Subcutaneous abdominal adipose tissue (tissue), 5 donors: ENCODE measurements around the gene THSD1.

Experiments used
- H3K27ac ChIP-seq: one replicate; pipeline ENCODE4 v1.7.0; 2013; ENCODE audit warnings: low read depth, mild to moderate bottlenecking, inconsistent platforms, low read length, moderate library complexity
- H3K27me3 ChIP-seq, 5 donors: one replicate each; pipeline ENCODE4 v1.7.0; 2013; ENCODE audit warnings: low read length in 5 of 5, inconsistent platforms in 1 of 5; ENCODE audit not compliant: control insufficient read depth in 5 of 5, insufficient read depth in 4 of 5
- H3K36me3 ChIP-seq, 5 donors: one replicate each; pipeline ENCODE4 v1.7.0; 2013; ENCODE audit warnings: low read length in 5 of 5; ENCODE audit not compliant: control insufficient read depth in 5 of 5, insufficient read depth in 5 of 5
- H3K4me1 ChIP-seq, 5 donors: one replicate each; pipeline ENCODE4 v1.7.0; 2013; ENCODE audit warnings: low read length in 5 of 5, mild to moderate bottlenecking in 3 of 5, moderate library complexity in 1 of 5; ENCODE audit not compliant: control insufficient read depth in 5 of 5, insufficient read depth in 5 of 5
- H3K4me3 ChIP-seq, 5 donors: one replicate each; pipeline ENCODE4 v1.7.0; 2013; ENCODE audit warnings: low read length in 5 of 5, low read depth in 1 of 5
- H3K9ac ChIP-seq, 5 donors: one replicate each; pipeline ENCODE4 v1.7.0; 2013; ENCODE audit warnings: low read length in 5 of 5, mild to moderate bottlenecking in 4 of 5, moderate library complexity in 3 of 5
- H3K9me3 ChIP-seq, 5 donors: one replicate each; pipeline ENCODE4 v1.7.0; 2013; ENCODE audit warnings: low read length in 5 of 5; ENCODE audit not compliant: control insufficient read depth in 5 of 5
- donor health status: healthy.
- donor health status: healthy.
- donor health status: healthy.
- donor health status: healthy.
- donor health status: healthy.

The THSD1 gene, protein sequence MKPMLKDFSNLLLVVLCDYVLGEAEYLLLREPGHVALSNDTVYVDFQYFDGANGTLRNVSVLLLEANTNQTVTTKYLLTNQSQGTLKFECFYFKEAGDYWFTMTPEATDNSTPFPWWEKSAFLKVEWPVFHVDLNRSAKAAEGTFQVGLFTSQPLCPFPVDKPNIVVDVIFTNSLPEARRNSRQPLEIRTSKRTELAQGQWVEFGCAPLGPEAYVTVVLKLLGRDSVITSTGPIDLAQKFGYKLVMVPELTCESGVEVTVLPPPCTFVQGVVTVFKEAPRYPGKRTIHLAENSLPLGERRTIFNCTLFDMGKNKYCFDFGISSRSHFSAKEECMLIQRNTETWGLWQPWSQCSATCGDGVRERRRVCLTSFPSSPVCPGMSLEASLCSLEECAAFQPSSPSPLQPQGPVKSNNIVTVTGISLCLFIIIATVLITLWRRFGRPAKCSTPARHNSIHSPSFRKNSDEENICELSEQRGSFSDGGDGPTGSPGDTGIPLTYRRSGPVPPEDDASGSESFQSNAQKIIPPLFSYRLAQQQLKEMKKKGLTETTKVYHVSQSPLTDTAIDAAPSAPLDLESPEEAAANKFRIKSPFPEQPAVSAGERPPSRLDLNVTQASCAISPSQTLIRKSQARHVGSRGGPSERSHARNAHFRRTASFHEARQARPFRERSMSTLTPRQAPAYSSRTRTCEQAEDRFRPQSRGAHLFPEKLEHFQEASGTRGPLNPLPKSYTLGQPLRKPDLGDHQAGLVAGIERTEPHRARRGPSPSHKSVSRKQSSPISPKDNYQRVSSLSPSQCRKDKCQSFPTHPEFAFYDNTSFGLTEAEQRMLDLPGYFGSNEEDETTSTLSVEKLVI

DNA sequence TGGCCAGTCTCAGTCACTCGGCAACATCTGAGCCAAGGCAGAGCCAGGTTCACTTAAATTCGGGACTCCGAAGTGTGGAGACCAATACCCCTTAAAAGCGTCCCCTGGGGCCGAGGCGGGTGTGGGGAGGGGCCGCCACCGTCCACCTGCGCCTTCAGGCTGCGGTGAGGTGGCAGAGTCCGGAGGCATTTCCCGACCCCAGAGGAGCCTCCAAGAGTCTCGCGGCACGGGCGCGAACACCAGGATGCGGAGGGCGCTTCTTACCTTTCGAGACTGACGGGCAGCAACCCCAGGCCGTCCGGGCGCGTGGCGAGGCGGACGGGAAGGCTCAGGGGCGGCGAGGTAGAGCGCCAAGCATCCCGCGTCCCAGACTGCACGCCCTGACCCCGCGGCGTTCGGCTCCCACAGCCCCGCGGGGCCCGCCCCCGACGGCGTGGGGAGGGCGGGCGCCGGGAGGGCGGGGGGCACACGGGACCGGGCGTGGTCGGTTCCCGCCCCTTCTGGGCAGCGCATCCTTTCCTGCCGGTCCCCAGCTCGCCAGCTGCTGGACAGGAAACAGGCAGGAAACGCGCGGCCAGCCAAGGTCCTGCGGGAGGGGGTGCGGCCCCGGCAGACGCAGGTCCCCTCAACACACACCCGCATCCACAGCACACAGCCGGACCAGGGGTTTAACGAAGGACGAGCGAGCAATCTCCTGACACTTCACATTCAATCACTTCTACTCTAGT, at the start of gene THSD1:
Gene THSD1 (minus strand): TSS at position 406 of the 728 bp plus-strand sequence. CDS start 3,572 bp downstream, outside the sequence.
- Histone ChIP-seq H3K9me3 (no peaks in the 10 kb centered on the region), H3K27me3 (no peaks in the 10 kb centered on the region), H3K9ac (peak within 1 kb of the TSS in 4 of 5 donors; percentile 26 to 78 (median 66)), H3K4me3 (peak within 1 kb of the TSS; percentile 62 to 81 (median 76)), H3K27ac (peak within 1 kb of the TSS; percentile 62), H3K4me1 (peaks cover 0 to 28% (median 13%) of the 10 kb centered on the region in 5 donors), H3K36me3 (peaks cover 0 to 3% (median 0%) of the 10 kb centered on the region in 5 donors)

DNA sequence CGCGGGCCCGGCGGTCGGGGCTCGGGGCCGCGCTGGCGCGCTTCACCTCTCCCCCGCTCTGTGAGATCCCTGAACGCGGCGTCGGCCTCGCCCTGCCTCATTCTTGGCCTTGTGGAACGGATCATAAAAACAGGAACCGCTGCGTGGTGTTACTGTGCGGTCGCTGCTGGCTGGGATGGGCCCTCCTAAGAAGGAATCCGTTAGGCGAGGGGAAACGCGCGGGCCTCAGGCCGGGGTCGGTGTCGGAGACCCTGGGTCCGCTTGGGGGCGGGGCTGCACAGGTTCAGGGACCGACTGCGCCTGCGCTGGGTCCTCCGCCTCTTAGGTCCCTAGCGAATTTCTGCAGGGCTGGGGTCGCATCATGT, 49.7 kb upstream of the THSD1 start:
- Histone ChIP-seq H3K27ac (peak overlapping the region; percentile 76), H3K4me3 (peak overlapping the region; percentile 75 to 93 (median 91)), H3K4me1 (peaks cover 1 to 24% (median 21%) of the 10 kb centered on the region in 5 donors), H3K9me3 (no peaks in the 10 kb centered on the region), H3K9ac (peak overlapping the region in 4 of 5 donors; percentile 67 to 83 (median 81)), H3K36me3 (peaks cover 0 to under 1% (median 0%) of the 10 kb centered on the region in 5 donors), H3K27me3 (no peaks in the 10 kb centered on the region)

DNA sequence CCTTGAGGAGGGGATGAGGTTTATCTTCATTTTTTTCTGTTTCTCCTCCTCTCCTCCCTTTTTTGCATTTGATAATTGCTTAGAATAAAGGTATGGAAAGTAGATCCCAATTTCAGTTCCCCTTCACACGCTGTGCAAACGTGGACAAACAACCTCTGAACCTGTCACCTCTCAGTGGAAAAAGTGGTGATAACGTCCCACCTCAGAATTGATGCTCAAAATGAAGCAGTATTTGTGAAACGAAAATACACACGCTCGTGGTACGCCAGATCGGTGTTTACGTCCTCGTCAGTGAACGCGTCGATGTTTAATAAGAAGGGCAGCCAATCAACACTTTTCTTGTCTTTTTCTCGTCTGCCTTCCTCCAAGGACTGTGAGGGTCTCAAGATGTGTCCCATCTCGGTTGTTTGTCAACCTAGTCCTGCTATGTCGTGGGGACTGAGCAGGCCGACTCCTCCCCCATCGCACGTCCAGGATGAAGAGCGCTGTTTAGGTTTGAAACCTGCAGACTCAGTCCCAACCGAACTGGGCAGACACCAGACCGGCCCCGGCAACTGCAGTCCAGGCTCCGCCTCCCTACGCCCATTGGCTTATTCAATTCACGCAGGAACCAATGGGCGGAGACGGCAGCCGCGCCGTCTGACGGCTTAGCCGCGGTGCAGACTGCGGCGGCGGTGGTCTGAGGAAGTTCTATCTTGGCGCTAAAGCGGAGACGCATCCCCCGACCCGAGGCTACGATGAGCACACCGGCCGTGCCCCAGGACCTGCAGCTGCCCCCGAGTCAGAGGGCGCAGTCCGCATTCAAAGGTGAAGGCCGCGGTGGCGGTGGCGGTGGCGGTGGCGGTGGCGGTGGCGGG, 49.1 kb upstream of the THSD1 start, which contains the start of gene CKAP2:
Gene CKAP2 (plus strand): TSS at position 659 of the 857 bp plus-strand sequence. CDS start 79 bp downstream, at position 738.
- H3K9ac ChIP-seq = peak within 1 kb of the TSS in 4 of 5 donors; percentile 67 to 83 (median 81)
- no peaks in the 10 kb centered on the region for H3K27me3 ChIP-seq
- H3K27ac ChIP-seq = peak within 1 kb of the TSS; percentile 76
- peaks cover 2 to 24% (median 21%) of the 10 kb centered on the region in 5 donors for H3K4me1 ChIP-seq
- peak within 1 kb of the TSS; percentile 83 to 95 (median 93) for H3K4me3 ChIP-seq
- no peaks in the 10 kb centered on the region for H3K36me3 ChIP-seq
- no peaks in the 10 kb centered on the region for H3K9me3 ChIP-seq

DNA sequence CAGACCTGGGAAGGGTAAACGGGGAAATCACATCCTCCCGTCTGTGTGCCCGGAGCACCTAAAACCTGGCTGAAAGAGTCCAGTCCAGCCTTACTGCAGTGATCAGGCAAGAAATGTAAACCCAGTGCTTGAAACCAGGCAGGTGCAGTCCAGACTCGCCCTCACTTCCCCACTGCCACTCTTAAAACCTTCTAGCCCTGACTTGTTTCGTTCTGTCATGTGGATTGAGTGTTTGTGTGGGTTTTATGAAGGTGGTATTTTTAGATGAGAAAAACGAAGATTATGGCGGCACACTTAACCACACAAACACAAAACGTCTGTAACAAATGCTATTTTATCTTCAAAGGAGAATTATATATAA, 48.5 kb upstream of the THSD1 start:
- H3K27me3 ChIP-seq = no peaks in the 10 kb centered on the region
- no peaks in the 10 kb centered on the region for H3K9me3 ChIP-seq
- H3K4me1 ChIP-seq = peaks cover 2 to 28% (median 21%) of the 10 kb centered on the region in 5 donors
- peak overlapping the region; percentile 76 for H3K27ac ChIP-seq
- no peaks in the 10 kb centered on the region for H3K36me3 ChIP-seq
- peak overlapping the region in 3 of 5 donors; percentile 12 to 83 (median 67) for H3K9ac ChIP-seq
- peak overlapping the region; percentile 83 to 95 (median 93) for H3K4me3 ChIP-seq

DNA sequence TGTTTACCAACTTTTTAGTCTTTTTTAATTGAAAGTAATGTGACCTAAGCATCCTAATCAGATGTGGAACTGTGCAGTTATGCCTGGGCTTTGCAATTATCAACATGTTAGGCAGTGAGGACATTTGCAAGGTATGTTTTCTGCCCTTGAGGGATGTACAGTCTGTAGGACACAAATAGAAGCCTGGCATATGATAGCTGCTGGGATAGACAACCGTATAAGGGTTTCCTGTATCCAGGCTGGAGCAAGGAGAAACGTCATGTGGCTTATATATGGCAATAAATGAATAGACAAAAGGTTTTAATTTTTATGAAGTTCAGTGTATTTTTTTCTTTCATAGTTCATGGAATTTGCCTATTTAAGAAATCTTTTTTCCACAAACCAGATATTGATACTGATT, 46.5 kb upstream of the THSD1 start:
- H3K36me3 ChIP-seq = no peaks in the 10 kb centered on the region
- peaks cover 5 to 46% (median 36%) of the 10 kb centered on the region in 5 donors for H3K4me1 ChIP-seq
- no peak overlapping the region for H3K4me3 ChIP-seq
- no peak overlapping the region for H3K27ac ChIP-seq
- H3K27me3 ChIP-seq = no peaks in the 10 kb centered on the region
- no peak overlapping the region for H3K9ac ChIP-seq
- no peaks in the 10 kb centered on the region for H3K9me3 ChIP-seq

DNA sequence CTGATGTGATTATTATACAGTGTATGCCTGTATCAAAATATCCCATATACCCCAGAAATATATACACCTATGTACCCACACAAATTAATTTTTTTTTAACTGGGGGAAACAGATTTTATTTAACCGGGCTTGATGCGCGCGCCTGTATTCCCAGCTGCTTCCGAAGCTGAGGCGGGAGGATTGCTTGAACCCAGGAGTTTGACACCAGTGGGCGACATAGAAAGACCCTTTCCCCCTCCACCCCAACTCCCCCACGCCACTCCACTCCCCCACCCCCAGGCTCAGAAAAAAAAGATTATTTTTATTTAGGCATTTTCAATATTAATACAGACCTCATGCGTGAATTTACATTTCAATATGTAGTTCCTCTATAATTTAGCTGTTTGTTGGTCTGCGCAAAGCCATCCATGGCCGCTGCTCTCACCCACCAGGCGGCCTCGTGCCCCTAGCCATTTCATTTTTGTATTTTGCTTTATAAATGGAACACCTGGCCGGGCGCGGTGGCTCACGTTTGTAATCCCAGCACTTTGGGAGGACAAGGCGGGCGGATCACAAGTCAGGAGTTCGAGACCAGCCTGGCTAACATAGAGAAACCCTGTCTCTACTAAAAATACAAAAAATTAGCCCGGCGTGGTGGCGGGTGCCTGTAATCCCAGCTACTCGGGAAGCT, 45.3 kb upstream of the THSD1 start:
- H3K27me3 ChIP-seq = no peaks in the 10 kb centered on the region
- H3K9me3 ChIP-seq = no peaks in the 10 kb centered on the region
- H3K4me3 ChIP-seq = no peak overlapping the region
- no peak overlapping the region for H3K27ac ChIP-seq
- H3K36me3 ChIP-seq = no peaks in the 10 kb centered on the region
- peaks cover 5 to 46% (median 34%) of the 10 kb centered on the region in 5 donors for H3K4me1 ChIP-seq
- peak overlapping the region in 1 of 5 donors; percentile 41 for H3K9ac ChIP-seq

DNA sequence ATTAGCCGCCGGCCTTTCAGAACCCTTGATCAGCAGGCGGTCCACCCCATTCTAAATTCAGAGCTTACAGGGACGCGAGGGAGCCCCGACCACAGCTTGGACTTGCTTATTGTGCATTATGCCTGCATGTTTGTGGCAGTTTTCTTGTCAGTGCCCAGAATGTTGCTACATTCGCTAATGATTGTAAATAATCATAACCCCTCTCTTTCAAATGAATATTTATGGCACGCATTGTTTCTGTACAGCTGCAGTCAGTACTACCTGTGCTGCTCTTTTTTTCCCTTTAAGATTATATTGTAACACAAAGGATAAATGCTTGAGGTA, 44.8 kb upstream of the THSD1 start:
- peak overlapping the region in 3 of 5 donors; percentile 50 to 91 (median 74) for H3K4me3 ChIP-seq
- H3K4me1 ChIP-seq = peaks cover 5 to 41% (median 29%) of the 10 kb centered on the region in 5 donors
- no peaks in the 10 kb centered on the region for H3K9me3 ChIP-seq
- no peaks in the 10 kb centered on the region for H3K27me3 ChIP-seq
- H3K9ac ChIP-seq = peak overlapping the region in 2 of 5 donors; percentile 41 to 84
- H3K36me3 ChIP-seq = no peaks in the 10 kb centered on the region
- peak overlapping the region; percentile 87 for H3K27ac ChIP-seq

DNA sequence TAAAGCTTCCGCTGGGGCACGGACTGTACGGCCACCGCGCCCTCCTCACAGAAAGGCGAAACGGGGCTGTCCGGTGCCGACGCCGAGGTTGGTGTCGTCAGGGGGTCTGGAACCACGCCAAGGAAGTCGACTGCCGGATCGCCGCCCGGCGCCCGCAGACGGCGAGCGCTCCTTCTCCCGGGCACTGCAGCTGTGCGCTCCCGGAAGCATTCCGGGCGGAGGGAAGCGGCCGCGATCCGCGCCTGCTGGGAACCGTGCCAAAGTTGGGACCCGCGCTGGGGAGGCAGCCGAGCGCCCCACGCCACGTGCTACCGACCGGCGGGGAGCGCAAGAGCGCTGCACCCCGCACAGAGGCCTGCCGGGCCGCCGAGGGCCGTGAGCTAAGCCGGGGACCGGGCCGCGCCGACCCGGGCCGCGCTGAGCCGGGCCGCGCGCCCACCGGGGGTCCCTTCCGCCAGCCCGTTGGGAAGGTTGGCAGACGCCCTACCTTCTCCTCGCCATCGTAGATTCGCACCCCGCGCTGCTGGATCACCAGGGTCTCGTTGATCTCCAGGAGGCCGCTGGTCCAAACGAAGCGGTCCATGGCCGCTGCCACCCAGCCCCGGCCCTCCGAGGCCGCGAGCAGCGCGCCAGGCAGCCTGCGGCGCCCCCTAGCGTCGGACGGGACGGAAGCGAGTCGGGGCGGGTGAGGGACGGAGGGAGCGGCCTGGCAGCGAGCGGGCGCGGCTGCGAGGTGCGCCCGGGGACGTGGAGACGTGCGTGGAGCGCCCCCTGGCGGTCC, 44.2 kb upstream of the THSD1 start, which contains the start of gene VPS36:
Gene VPS36 (minus strand): TSS at position 623 of the 781 bp plus-strand sequence. CDS start 40 bp downstream, at position 583.
- Histone ChIP-seq H3K4me1 (peaks cover 5 to 41% (median 29%) of the 10 kb centered on the region in 5 donors), H3K4me3 (peak within 1 kb of the TSS; percentile 74 to 91 (median 81)), H3K27me3 (no peaks in the 10 kb centered on the region), H3K9me3 (no peaks in the 10 kb centered on the region), H3K27ac (peak within 1 kb of the TSS; percentile 87), H3K9ac (peak within 1 kb of the TSS; percentile 53 to 91 (median 84)), H3K36me3 (no peaks in the 10 kb centered on the region)
